ACHN (cell line): ENCODE data around the gene EHF.

Source experiments
- DNase-seq: peaks from one replicate; pipeline ENCODE4 v3.0.0-alpha.2; 2015
- in situ Hi-C: cut with HindIII; loops from 2 replicates; pipeline ENCODE4 v1.10.0; 2017; ENCODE audit warnings: low sequenced_read_pairs, low pct_ligation_motif_present, low pct_unique_long_range_greater_than_20kb

The EHF gene

GRCh38 chr11:34638897-34639296 lies 18.0 kb downstream of the EHF start:
- in situ Hi-C loops, result no loop called here
- DNase-seq, result no peak

GRCh38 chr11:34639545-34639944 lies 18.7 kb downstream of the EHF start:
- no peak for DNase-seq
- in situ Hi-C loops, result no loop called here

DNA sequence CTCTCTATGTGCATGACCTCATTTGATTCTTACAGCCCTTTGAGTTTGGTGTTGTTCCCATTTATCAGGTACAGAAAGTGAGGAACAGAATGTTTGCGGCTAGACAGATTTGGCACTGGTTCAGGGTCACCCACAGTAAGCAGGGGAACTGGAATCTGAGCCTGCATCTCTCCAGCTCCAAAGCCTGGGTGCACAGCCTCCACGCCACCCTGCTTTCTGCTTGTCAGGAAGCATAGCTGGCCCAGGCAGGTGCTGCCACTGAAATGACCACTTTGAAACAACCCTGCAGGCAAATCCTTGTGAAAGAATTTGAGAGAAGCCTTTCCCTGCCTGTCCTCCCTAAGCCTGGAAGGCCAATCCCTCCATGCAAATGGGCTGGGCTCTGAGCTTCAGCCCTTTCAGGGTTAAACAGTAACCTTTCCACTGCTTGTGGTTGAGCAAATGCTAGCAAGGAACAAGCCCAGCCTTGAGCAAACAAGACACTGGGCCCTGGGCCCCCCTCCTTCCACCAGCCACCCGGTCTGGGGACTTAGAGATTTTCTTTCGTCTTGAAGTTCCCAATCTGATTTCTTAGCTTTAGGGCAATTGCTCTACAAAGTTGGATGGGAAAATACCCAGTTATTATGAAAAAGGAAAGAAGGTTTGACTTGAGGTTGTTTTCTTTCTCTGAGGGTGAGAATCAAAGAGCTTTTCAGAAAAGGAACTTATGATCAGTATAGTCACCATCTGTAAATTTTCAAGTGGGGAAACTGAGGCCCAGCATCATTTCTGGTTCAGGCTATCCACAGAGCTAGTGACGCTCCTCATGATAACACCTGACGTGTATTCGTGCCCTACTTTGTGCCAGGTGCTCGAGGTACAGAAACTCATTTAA lies 19.4 kb downstream of the EHF start:
- peak; percentile 88 for DNase-seq
- in situ Hi-C loops, result no loop called here

GRCh38 chr11:34640924-34641275 lies 20.0 kb downstream of the EHF start:
- in situ Hi-C loops, result no loop called here
- DNase-seq, result no peak

GRCh38 chr11:34641456-34641855 lies 20.6 kb downstream of the EHF start:
- in situ Hi-C loops, result no loop called here
- DNase-seq, result no peak

DNA sequence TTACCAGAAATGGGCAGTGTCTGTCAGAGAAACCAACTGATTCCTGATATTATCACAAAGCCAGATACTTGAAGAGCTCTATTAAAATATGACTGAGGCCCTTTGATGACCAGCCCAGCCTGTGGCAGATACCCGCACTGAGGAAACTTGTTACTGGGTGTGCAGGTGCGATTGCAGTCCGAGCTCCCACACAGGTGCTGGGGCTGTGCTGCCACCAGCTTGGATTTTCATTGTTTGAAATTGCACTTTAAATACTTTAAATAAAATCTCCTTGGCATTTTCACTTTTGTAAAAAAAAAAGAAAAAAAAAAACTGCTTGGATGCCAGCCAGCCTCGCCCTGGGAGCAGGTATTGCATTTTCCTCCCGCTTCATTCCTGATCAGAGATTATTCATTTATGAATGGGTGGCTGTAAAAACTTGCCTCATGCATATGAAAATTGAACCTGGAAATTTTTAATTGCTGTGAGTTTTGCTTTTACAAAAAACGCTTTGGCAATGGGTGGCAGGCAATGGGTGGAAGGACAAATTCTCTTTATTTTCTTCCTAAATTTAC lies 21.2 kb downstream of the EHF start:
- no peak for DNase-seq
- in situ Hi-C loops, result no loop called here

DNA sequence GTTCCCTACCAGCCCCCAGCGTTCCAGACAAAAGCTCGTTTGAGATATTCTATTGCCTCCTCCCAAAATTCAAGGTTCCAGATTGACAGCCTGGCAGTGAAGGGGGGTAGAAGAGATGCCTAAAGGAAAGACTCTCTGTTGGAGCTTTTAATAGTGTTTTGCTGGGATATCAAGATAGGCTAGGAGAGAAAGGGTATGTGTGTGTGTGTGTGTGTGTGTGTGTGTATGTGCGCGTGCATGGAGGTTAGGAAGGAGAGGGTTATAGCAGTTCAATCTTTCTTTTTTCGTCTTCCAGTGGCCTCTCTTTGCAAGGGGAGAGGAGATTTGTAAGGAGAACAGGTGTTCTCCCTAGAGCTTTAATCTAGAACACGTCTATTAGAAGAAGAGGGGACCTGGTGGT lies 22.0 kb downstream of the EHF start:
- in situ Hi-C loops, result no loop called here
- DNase-seq, result no peak

- DNase-seq, result no peak
- in situ Hi-C loops, result no loop called here
These were observed 22.4 kb downstream of the EHF start for GRCh38 chr11:34643311-34643710.

GRCh38 chr11:34643846-34644245 lies 23.0 kb downstream of the EHF start:
- in situ Hi-C loops, result no loop called here
- no peak for DNase-seq

DNA sequence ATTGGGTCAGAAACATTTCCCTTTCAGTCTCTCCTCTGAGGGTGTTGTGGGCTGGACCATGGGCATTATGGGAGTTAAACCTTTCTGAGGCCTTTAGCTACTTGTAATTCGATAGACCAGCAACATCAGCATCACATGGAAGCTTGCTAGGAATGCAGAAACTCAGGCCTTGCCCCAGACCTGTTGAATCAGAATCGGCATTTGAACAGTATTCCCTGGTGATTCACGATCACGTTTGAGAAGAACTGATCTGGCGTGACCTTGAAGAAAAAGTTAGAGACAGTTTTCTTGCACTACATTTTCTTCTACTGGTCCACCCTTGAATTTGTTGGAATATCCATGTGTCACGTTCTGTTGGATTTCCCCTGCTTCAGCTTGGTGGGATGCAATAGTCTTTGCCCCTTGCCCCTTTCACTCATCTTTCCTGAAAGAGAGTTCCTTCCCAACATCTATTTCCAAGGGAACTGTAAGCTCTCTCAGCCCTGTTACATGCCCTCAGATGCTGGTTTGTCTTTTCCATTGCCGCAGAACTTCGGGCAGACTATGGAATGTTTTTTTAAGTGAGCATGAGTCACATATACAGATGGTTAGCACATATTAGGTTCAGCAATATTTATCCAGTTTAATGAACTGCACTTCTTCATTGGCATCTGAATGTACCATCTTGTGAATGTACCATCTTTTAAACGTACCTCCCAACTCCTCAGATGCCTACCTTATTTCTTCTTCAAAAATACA lies 23.9 kb downstream of the EHF start:
- in situ Hi-C loops, result no loop called here
- DNase-seq, result no peak

- in situ Hi-C loops, result no loop called here
- DNase-seq, result no peak
These were observed 25.5 kb downstream of the EHF start for GRCh38 chr11:34646431-34646830.

DNA sequence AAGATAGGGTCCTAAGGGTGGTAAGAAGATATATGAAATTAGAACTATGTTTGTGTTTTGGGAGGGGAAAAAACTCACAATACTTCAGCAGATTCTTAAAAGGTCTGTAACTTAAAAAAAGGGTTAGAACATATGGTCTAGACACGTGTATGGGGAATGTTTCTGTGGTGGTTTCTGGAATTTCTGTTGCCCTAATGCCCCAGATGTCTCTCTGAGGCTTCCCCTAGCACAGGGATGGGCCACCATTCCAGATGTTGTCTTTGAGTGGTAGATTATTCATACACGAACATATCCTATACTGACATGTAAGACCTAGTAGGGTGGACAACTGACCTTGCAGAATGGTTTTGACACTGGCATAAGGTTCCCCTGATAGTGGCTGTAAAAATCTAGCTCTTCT lies 26.2 kb downstream of the EHF start:
- in situ Hi-C loops, result no loop called here
- no peak for DNase-seq

- in situ Hi-C loops, result no loop called here
- DNase-seq, result no peak
These were observed 26.6 kb downstream of the EHF start for GRCh38 chr11:34647532-34647931.

DNA sequence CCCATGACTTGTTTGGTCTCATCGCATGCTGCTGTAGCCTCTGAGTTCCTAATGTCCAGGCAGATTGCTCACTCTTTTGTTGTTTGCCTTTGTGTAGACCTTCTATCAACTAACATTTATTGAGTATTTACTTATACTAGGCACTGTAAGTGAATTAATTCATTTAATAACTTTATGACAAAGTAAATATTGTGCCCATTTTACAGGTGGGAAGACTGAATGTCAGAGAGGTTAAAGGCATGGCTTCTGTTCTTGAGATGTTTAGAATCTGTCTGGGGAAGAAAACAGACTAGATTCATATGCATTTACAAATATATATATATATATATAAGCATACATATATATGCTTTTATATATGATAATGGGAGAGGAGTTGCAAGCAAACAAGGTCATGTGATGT lies 27.1 kb downstream of the EHF start:
- in situ Hi-C loops, result no loop called here
- DNase-seq, result no peak

GRCh38 chr11:34649597-34649996 lies 28.7 kb downstream of the EHF start:
- DNase-seq, result no peak
- in situ Hi-C loops, result no loop called here

GRCh38 chr11:34650528-34650927 lies 29.6 kb downstream of the EHF start:
- DNase-seq, result no peak
- in situ Hi-C loops, result no loop called here

DNA sequence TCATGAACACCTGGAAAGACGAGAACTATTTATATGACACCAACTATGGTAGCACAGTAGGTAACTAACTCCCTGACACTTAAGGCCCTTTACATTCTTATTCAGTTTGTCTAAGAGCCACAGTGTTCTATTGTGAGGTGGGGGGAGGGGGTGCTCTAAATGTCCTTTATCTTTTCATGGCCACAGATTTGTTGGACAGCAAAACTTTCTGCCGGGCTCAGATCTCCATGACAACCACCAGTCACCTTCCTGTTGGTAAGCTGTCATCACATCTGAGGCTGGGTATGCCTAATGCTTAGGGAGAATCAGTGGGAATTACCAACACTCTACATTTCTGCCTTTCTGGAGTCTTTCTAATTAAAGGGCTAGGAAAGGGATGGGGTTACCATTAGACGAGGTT lies 30.7 kb downstream of the EHF start:
- in situ Hi-C loops, result no loop called here
- no peak for DNase-seq

DNA sequence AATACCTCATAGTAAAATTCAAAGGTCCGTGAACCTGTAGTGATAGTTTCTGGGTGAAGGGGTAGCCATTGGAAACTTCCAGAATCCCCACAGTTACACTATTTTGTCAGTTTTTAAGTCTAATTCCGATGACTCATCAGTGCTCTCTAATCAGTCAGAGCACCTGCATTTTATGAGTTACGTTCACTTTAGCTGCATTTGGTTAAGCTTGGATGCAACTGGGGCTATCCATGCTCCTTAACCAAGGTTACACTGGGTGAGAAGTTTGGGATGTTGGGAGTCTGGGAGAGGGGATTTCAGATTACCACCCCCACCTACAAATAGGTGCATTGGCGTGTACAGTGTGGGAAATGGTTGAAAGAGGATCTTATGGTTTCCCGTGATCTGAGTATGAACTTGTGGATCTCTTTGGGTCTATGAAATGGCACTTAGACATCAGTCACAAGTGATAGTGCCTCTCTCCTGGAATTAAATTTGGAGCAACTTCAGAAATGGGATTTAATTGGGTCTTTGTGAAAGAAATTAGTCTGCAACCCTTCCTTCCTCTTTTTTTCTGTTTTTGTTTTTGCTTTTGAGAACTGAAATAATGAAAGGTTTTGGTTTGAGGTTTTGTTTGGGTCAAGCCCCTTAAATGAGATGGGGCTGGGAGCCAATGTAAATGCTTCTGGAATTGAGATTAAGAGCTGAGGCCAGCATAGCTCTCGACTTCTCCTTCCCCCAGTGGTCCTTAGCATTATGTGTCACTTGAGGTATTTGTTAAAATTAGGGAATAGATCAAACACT lies 31.5 kb downstream of the EHF start:
- in situ Hi-C loops, result no loop called here
- no peak for DNase-seq

- in situ Hi-C loops, result no loop called here
These were observed 32.1 kb downstream of the EHF start for GRCh38 chr11:34653031-34653430.

More at GRCh38 chr11:34653031-34653430, 32.1 kb downstream of the EHF start:
- no peak for DNase-seq
